ENCODE measurements around the gene ENTPD1.

ENTPD1 gene

GRCh38 chr10:95847007-95847406 is 91.0 kb downstream of the ENTPD1 start:
- TF ChIP-seq, protein P1, sequence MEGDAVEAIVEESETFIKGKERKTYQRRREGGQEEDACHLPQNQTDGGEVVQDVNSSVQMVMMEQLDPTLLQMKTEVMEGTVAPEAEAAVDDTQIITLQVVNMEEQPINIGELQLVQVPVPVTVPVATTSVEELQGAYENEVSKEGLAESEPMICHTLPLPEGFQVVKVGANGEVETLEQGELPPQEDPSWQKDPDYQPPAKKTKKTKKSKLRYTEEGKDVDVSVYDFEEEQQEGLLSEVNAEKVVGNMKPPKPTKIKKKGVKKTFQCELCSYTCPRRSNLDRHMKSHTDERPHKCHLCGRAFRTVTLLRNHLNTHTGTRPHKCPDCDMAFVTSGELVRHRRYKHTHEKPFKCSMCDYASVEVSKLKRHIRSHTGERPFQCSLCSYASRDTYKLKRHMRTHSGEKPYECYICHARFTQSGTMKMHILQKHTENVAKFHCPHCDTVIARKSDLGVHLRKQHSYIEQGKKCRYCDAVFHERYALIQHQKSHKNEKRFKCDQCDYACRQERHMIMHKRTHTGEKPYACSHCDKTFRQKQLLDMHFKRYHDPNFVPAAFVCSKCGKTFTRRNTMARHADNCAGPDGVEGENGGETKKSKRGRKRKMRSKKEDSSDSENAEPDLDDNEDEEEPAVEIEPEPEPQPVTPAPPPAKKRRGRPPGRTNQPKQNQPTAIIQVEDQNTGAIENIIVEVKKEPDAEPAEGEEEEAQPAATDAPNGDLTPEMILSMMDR (IDR thresholded peaks at IDR 0.05; ENCODE audit: control extremely low read depth, extremely low read depth, low read depth, missing control alignments) = no peak
- no peak for DNase-seq (ENCODE audit: extremely low spot score)
- ChIA-PET CTCF (interaction anchor here (1.2 to 16.0 kb wide), 6 partner anchors 17 to 153 kb away, joined by 4 to 305 read pairs (median 32); partner anchors contain the start of gene TCTN3), POLR2A (interaction anchor here (1.6 kb wide), 1 partner anchor 153 kb away, joined by 3 read pairs; the partner anchor contains the start of gene TCTN3)

GRCh38 chr10:95848841-95849240 is 92.9 kb downstream of the ENTPD1 start:
- DNase-seq (ENCODE audit: extremely low spot score) = no peak

GRCh38 chr10:95850791-95851190 is 94.8 kb downstream of the ENTPD1 start:
- ChIA-PET CTCF (interaction anchor here (1.2 to 4.0 kb wide), 4 partner anchors 9 to 156 kb away, joined by 4 to 39 read pairs (median 12); partner anchors contain the start of gene TCTN3), POLR2A (no interaction called here)
- DNase-seq (ENCODE audit: extremely low spot score) = no peak
- TF ChIP-seq, protein P1 (IDR thresholded peaks at IDR 0.05; ENCODE audit: control extremely low read depth, extremely low read depth, low read depth, missing control alignments) = no peak

More at GRCh38 chr10:95848841-95849240, 92.9 kb downstream of the ENTPD1 start:
- POLR2A ChIA-PET = no interaction called here
- CTCF ChIA-PET = interaction anchor here (1.1 to 4.0 kb wide), 7 partner anchors 8 to 160 kb away, joined by 3 to 39 read pairs (median 5); partner anchors contain the start of gene TCTN3
- TF ChIP-seq, protein P1 (IDR thresholded peaks at IDR 0.05; ENCODE audit: control extremely low read depth, extremely low read depth, low read depth, missing control alignments) = no peak

DNA sequence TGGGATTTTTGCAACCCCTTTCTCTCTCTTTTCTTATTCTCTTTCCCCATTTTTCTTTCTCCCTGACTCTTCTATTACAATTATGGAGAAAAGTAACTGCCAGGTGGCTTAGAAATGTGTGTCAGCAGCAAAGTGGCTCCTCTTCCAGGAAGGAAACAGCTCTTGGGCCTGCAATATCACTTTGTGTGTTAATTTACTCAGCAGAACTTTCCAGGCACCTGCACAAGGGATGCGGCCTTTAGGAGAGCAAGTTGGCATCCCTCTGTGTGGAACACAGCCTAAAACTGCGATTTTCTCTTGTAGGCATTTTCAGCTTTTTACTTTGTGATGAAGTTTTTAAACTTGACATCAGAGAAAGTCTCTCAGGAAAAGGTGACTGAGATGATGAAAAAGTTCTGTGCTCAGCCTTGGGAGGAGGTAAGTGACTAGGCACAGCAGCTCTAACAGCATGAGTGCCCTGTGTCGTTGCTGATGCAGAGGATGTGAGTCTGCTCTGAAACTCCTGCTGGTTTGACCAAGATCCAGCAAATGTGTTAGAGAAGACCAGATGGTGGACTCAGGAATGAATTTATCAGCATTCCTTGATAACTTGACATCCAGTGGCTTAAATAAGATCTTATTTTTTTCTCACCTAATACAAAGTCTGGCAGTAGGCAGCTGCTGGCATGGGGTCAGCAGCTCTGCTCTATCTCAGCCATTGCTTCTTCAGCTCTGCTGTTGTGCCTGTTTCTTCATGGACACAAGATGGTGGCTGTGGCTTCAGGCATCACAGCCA is 104.4 kb downstream of the ENTPD1 start:
- CTCF ChIA-PET = interaction anchor here (1.1 to 2.5 kb wide), 4 partner anchors 11 to 167 kb away, joined by 5 to 21 read pairs (median 10); partner anchors contain the start of gene TCTN3
- no peak for DNase-seq (ENCODE audit: extremely low spot score)

GRCh38 chr10:95861386-95861785 is 105.4 kb downstream of the ENTPD1 start:
- ChIA-PET POLR2A (no interaction called here), CTCF (interaction anchor here (1.6 to 2.5 kb wide), 3 partner anchors 10 to 182 kb away, joined by 3 to 21 read pairs (median 9); partner anchors contain the start of gene TCTN3)
- no peak for DNase-seq (ENCODE audit: extremely low spot score)
- TF ChIP-seq, protein P1 (IDR thresholded peaks at IDR 0.05; ENCODE audit: control extremely low read depth, extremely low read depth, low read depth, missing control alignments) = no peak

More for the DNA sequence above, 104.4 kb downstream of the ENTPD1 start:
- POLR2A ChIA-PET = no interaction called here
- TF ChIP-seq, protein P1 (IDR thresholded peaks at IDR 0.05; ENCODE audit: control extremely low read depth, extremely low read depth, low read depth, missing control alignments) = no peak

- TF ChIP-seq, protein P1 (IDR thresholded peaks at IDR 0.05; ENCODE audit: control extremely low read depth, extremely low read depth, low read depth, missing control alignments) = peak; percentile 52
- POLR2A ChIA-PET = interaction anchor here (1.0 kb wide), 1 partner anchor 32 kb away, joined by 3 read pairs; no protein-coding TSS in a partner anchor
- CTCF ChIA-PET = interaction anchor here (0.6 to 5.8 kb wide), 37 partner anchors 9 to 229 kb away, joined by 3 to 108 read pairs (median 5); partner anchors contain the start of genes ALDH18A1, ENTPD1 and TCTN3
- peak; percentile 65 for DNase-seq (ENCODE audit: extremely low spot score)
Measured at GRCh38 chr10:95864906-95865813, 109.2 kb downstream of the ENTPD1 start.

Measured in GM10248 (cell line).